ENCODE data around the gene DNAJB13.

The DNAJB13 gene

DNA sequence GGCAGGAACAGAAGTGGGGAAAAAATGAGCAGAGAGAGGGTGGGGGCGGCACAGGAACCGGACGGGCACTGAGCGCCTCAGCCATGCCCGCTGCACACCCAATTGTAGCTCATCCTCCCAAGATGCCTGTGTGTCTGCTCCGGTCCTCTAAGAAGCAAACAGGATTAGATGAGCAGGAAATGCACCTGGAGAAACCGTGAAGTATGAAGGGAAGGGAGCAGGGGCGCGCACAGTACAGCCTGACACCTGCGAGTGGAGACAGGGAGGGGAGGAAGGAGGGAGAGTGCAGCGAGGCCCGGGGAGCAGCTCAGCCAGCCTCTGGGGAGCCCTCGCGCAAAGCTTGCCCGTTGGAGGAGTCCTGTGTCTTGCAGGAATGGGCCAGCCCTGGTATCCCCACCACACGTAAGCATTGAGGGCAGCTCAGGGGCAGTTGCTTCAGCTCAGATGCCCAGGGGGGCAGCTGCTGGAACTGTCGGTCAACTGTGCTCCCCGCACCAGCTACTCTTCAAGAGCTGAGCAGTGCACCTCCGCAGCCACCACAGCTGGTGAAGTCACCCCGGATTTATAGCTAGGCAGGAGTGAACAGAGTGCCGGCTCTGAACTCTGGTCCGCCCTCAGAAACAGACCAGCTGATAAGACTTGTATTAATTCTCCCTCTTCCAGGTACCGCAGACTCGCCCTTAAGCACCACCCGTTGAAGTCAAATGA, 7.0 kb downstream of the DNAJB13 start:
- no peak for TF ChIP-seq ESRRG (CRISPR knock-in tag; IDR thresholded peaks at IDR 0.05)
- no peak for TF ChIP-seq ZNF70 (CRISPR knock-in tag; IDR thresholded peaks at IDR 0.05)
- TF ChIP-seq ZNF565 (CRISPR knock-in tag; conservative IDR thresholded peaks at IDR 0.05; ENCODE audit: low read depth), result no peak
- no peak for TF ChIP-seq ZNF8 (CRISPR knock-in tag; IDR thresholded peaks at IDR 0.05)
- no peak for TF ChIP-seq SNAI2 (CRISPR knock-in tag; IDR thresholded peaks at IDR 0.05)
- TF ChIP-seq, protein P1, sequence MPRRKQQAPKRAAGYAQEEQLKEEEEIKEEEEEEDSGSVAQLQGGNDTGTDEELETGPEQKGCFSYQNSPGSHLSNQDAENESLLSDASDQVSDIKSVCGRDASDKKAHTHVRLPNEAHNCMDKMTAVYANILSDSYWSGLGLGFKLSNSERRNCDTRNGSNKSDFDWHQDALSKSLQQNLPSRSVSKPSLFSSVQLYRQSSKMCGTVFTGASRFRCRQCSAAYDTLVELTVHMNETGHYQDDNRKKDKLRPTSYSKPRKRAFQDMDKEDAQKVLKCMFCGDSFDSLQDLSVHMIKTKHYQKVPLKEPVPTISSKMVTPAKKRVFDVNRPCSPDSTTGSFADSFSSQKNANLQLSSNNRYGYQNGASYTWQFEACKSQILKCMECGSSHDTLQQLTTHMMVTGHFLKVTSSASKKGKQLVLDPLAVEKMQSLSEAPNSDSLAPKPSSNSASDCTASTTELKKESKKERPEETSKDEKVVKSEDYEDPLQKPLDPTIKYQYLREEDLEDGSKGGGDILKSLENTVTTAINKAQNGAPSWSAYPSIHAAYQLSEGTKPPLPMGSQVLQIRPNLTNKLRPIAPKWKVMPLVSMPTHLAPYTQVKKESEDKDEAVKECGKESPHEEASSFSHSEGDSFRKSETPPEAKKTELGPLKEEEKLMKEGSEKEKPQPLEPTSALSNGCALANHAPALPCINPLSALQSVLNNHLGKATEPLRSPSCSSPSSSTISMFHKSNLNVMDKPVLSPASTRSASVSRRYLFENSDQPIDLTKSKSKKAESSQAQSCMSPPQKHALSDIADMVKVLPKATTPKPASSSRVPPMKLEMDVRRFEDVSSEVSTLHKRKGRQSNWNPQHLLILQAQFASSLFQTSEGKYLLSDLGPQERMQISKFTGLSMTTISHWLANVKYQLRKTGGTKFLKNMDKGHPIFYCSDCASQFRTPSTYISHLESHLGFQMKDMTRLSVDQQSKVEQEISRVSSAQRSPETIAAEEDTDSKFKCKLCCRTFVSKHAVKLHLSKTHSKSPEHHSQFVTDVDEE (CRISPR knock-in tag; IDR thresholded peaks at IDR 0.05), result no peak
- no peak for TF ChIP-seq TOX (CRISPR knock-in tag; IDR thresholded peaks at IDR 0.05; ENCODE audit: borderline replicate concordance)
- TF ChIP-seq OSR1 (CRISPR knock-in tag; IDR thresholded peaks at IDR 0.05), result no peak
- TF ChIP-seq TCF4 (CRISPR knock-in tag; IDR thresholded peaks at IDR 0.05; ENCODE audit: borderline replicate concordance), result no peak
- TF ChIP-seq, protein P2, sequence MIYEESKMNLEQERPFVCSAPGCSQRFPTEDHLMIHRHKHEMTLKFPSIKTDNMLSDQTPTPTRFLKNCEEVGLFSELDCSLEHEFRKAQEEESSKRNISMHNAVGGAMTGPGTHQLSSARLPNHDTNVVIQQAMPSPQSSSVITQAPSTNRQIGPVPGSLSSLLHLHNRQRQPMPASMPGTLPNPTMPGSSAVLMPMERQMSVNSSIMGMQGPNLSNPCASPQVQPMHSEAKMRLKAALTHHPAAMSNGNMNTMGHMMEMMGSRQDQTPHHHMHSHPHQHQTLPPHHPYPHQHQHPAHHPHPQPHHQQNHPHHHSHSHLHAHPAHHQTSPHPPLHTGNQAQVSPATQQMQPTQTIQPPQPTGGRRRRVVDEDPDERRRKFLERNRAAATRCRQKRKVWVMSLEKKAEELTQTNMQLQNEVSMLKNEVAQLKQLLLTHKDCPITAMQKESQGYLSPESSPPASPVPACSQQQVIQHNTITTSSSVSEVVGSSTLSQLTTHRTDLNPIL (CRISPR knock-in tag; IDR thresholded peaks at IDR 0.05; ENCODE audit: low read depth), result no peak
- TF ChIP-seq PPARA (CRISPR knock-in tag; IDR thresholded peaks at IDR 0.05; ENCODE audit: borderline replicate concordance), result no peak
- TF ChIP-seq CSDC2 (CRISPR knock-in tag; IDR thresholded peaks at IDR 0.05), result no peak
- TF ChIP-seq BACH2 (CRISPR knock-in tag; IDR thresholded peaks at IDR 0.05; ENCODE audit: borderline replicate concordance), result no peak
- ATAC-seq, result no peak

DNA sequence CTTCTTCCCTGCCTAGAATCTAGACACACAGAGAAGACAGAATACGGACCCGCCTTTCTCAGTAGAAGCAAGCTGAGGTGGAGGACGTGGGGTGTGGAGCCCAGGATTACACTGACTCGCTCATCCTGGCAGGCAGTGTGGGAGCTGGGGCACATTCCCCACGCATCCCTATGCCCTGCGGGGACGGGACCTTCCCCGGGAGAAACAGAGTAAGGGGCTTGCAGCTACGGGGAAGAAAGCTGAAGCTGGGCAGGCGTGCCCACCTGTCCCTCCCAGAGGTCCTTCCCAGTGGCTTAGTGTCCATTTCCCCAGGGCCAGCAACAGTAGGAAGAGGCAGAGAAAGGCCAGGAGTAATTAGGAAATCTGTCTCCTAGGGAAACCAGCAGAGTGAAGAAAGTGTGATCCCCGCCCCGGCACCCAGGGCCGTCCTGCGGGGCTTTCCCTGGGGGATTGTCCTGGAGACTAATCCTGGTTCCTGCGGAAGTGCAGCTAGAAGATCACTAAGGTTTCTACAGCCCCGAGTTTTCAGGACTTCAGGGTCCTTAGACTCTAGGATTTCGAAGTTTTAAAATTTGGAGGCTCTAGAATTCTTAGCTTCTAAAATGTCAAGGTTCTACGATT, 7.8 kb downstream of the DNAJB13 start:
- TF ChIP-seq ZFP3 (CRISPR knock-in tag; IDR thresholded peaks at IDR 0.05), result no peak

DNA sequence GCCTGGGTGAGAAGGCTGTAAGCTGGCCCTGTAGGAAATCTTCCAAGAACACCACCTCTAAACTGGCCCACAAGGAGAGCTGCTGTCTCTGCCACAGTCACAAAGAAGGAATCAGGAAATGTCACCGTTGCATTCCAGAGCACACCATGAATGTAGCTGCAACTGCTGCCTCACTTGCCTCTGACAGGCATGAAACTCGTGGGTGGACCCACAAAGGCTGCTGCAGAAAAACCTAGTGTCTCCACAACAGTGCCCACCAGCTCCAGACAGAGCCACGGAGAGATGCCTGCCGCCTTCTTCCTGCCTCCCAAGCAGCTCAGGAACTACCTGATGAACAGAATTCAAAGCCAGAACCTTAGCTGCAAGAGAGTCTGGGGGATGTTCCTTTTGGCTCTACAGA, 10.5 kb downstream of the DNAJB13 start:
- TF ChIP-seq ZC3H10 (CRISPR knock-in tag; IDR thresholded peaks at IDR 0.05), result no peak
- no peak for ATAC-seq

More for the DNA sequence above, 7.8 kb downstream of the DNAJB13 start:
- ATAC-seq, result no peak

DNA sequence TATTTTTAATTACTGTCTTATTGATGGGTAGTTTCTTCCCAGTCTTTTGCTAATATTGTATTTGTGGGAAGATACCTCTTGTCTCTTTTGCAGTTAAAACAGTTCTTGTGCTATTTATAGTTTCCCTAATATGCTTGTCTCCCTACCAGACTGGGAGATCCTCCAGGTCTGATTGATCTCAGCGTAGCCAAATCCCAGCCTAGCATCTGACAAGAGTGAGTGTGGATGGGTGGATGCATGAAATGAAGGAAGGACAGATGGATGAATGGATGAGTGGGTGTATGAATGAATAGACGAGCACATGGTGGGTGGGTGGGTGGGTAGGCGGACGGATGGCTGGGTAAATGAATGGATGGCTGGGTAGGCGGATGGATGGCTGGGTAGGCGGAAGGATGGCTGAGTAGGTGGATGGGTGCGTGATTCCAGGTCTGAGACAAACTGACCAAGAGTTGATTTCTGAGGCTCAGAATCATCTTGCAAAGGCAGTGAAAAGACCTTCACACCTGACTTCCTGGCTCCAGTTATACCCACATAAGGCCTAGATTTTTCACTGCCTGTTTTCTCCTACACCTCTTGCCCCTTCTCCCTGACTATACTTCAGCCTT, 11.4 kb downstream of the DNAJB13 start:
- TF ChIP-seq, protein P3, sequence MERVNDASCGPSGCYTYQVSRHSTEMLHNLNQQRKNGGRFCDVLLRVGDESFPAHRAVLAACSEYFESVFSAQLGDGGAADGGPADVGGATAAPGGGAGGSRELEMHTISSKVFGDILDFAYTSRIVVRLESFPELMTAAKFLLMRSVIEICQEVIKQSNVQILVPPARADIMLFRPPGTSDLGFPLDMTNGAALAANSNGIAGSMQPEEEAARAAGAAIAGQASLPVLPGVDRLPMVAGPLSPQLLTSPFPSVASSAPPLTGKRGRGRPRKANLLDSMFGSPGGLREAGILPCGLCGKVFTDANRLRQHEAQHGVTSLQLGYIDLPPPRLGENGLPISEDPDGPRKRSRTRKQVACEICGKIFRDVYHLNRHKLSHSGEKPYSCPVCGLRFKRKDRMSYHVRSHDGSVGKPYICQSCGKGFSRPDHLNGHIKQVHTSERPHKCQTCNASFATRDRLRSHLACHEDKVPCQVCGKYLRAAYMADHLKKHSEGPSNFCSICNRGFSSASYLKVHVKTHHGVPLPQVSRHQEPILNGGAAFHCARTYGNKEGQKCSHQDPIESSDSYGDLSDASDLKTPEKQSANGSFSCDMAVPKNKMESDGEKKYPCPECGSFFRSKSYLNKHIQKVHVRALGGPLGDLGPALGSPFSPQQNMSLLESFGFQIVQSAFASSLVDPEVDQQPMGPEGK (CRISPR knock-in tag; IDR thresholded peaks at IDR 0.05; ENCODE audit: borderline replicate concordance), result no peak
- TF ChIP-seq ZNF8 (CRISPR knock-in tag; IDR thresholded peaks at IDR 0.05) (no peak), ZFP30 (CRISPR knock-in tag; IDR thresholded peaks at IDR 0.05) (no peak), ARNTL (CRISPR knock-in tag; IDR thresholded peaks at IDR 0.05; ENCODE audit: borderline replicate concordance, low read depth) (no peak), CSDC2 (CRISPR knock-in tag; IDR thresholded peaks at IDR 0.05) (no peak), ESRRG (CRISPR knock-in tag; IDR thresholded peaks at IDR 0.05) (no peak), TCF4 (CRISPR knock-in tag; IDR thresholded peaks at IDR 0.05; ENCODE audit: borderline replicate concordance) (no peak), ZNF70 (CRISPR knock-in tag; IDR thresholded peaks at IDR 0.05) (no peak), OSR1 (CRISPR knock-in tag; IDR thresholded peaks at IDR 0.05) (no peak), BACH2 (CRISPR knock-in tag; IDR thresholded peaks at IDR 0.05; ENCODE audit: borderline replicate concordance) (no peak), ZC3H10 (CRISPR knock-in tag; IDR thresholded peaks at IDR 0.05) (no peak), ISL1 (CRISPR knock-in tag; IDR thresholded peaks at IDR 0.05) (no peak), PPARA (CRISPR knock-in tag; IDR thresholded peaks at IDR 0.05; ENCODE audit: borderline replicate concordance) (no peak), RARB (CRISPR knock-in tag; IDR thresholded peaks at IDR 0.05) (no peak), SNAI2 (CRISPR knock-in tag; IDR thresholded peaks at IDR 0.05) (no peak)
- TF ChIP-seq, protein P1 (CRISPR knock-in tag; IDR thresholded peaks at IDR 0.05), result no peak
- TF ChIP-seq, protein P4, sequence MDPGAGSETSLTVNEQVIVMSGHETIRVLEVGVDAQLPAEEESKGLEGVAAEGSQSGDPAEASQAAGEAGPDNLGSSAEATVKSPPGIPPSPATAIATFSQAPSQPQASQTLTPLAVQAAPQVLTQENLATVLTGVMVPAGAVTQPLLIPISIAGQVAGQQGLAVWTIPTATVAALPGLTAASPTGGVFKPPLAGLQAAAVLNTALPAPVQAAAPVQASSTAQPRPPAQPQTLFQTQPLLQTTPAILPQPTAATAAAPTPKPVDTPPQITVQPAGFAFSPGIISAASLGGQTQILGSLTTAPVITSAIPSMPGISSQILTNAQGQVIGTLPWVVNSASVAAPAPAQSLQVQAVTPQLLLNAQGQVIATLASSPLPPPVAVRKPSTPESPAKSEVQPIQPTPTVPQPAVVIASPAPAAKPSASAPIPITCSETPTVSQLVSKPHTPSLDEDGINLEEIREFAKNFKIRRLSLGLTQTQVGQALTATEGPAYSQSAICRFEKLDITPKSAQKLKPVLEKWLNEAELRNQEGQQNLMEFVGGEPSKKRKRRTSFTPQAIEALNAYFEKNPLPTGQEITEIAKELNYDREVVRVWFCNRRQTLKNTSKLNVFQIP (CRISPR knock-in tag; IDR thresholded peaks at IDR 0.05; ENCODE audit: borderline replicate concordance, low read depth), result no peak
- TF ChIP-seq, protein P2 (CRISPR knock-in tag; IDR thresholded peaks at IDR 0.05; ENCODE audit: low read depth), result no peak
- no peak for ATAC-seq

Data from SK-N-SH treated with all-trans-retinoic acid at 6 μM for 48 hours (cell line).